SK-N-SH (cell line): ENCODE data around the gene MYO7A. TPM values are rescaled to one million over a fixed set of nuclear protein-coding genes. Genes with fewer than 3 reads are reported as not detected.

Source experiments
- CTCF ChIA-PET: fragments of 300-600, 350-600 bp; formaldehyde crosslinking; extraction: SDS; loops from one replicate; lab custom pipeline; 2021; lab: Yijun Ruan, JAX
- POLR2A ChIA-PET: fragments of 350-600 bp; sonication (Branson Sonifier 250); formaldehyde crosslinking; extraction: SDS; loops from one replicate; lab custom pipeline; 2020; ENCODE audit warnings: antibody characterized with exemption, inconsistent platforms; lab: Yijun Ruan, JAX
- DNase-seq: peaks from one replicate; pipeline ENCODE4 v3.0.0; 2012
- H2AFZ ChIP-seq: fragments of 200-600 bp; sonication (generic); 2 replicates; pipeline ENCODE4 v1.8.1; 2016; ENCODE audit warnings: antibody characterized with exemption, mild to moderate bottlenecking, low read depth
- H3F3A ChIP-seq: fragments of 200-600 bp; sonication (generic); replicated peaks from 2 replicates; pipeline ENCODE3; 2016; ENCODE audit warnings: antibody characterized with exemption, mild to moderate bottlenecking; ENCODE audit not compliant: insufficient read depth
- H3K27ac ChIP-seq, 2 experiments: fragments of 200-500 bp in 1 of 2; fragments of 200-600 bp in 1 of 2; sonication (Bioruptor generic) in 1 of 2; sonication (generic), shearing (Covaris generic) in 1 of 2; 2 replicates each; pipeline versions ENCODE4 v1.5.1 to v1.6.1; 2014 to 2016; ENCODE audit warnings: low read depth in 2 of 2, inconsistent platforms in 1 of 2, low read length in 1 of 2, mild to moderate bottlenecking in 1 of 2, mixed read lengths in 1 of 2
- H3K27me3 ChIP-seq: fragments of 200-600 bp; sonication (generic), shearing (Covaris generic); 2 replicates; pipeline ENCODE4 v1.6.1; 2016; ENCODE audit warnings: mixed run types; ENCODE audit not compliant: insufficient read depth
- H3K36me3 ChIP-seq, 2 experiments: fragments of 200-500 bp in 1 of 2; fragments of 200-600 bp in 1 of 2; sonication (Bioruptor generic) in 1 of 2; sonication (generic) in 1 of 2; replicated peaks in 1 of 2; 2 replicates each; pipeline versions ENCODE3 to v1.5.1; 2014 to 2016; ENCODE audit warnings: low read length in 1 of 2, mild to moderate bottlenecking in 1 of 2; ENCODE audit not compliant: insufficient read depth in 2 of 2, control insufficient read depth in 1 of 2
- H3K4me1 ChIP-seq, 2 experiments: fragments of 200-500 bp in 1 of 2; fragments of 200-600 bp in 1 of 2; sonication (Bioruptor generic) in 1 of 2; sonication (generic), shearing (Covaris generic) in 1 of 2; 2 replicates each; pipeline versions ENCODE4 v1.5.1 to v1.6.1; 2014 to 2016; ENCODE audit warnings: low read depth in 1 of 2, low read length in 1 of 2, mixed run types in 1 of 2; ENCODE audit not compliant: insufficient read depth in 2 of 2, control insufficient read depth in 1 of 2
- H3K4me2 ChIP-seq: fragments of 200-600 bp; sonication (generic), shearing (Covaris generic); 2 replicates; pipeline ENCODE4 v1.6.1; 2017; ENCODE audit warnings: mixed run types
- H3K4me3 ChIP-seq, 2 experiments: fragments of 200-500 bp in 1 of 2; fragments of 200-600 bp in 1 of 2; sonication (Bioruptor generic) in 1 of 2; sonication (generic), shearing (Covaris generic) in 1 of 2; 2 replicates each; pipeline versions ENCODE4 v1.5.1 to v1.8.1; 2014 to 2016; ENCODE audit warnings: low read depth in 2 of 2, inconsistent platforms in 1 of 2, low read length in 1 of 2, mild to moderate bottlenecking in 1 of 2, mixed read lengths in 1 of 2, moderate library complexity in 1 of 2
- H3K79me2 ChIP-seq: fragments of 200-600 bp; sonication (generic); 2 replicates; pipeline ENCODE4 v1.8.1; 2017; ENCODE audit warnings: mild to moderate bottlenecking; ENCODE audit not compliant: insufficient read depth
- H3K9ac ChIP-seq: fragments of 200-600 bp; sonication (generic); 2 replicates; pipeline ENCODE4 v1.6.1; 2017; ENCODE audit warnings: mixed run types
- H3K9me2 ChIP-seq: fragments of 200-600 bp; sonication (generic); 2 replicates; pipeline ENCODE4 v1.6.1; 2017; ENCODE audit warnings: mixed run types
- H3K9me3 ChIP-seq: fragments of 200-600 bp; sonication (generic); 2 replicates; pipeline ENCODE4 v1.6.1; 2017; ENCODE audit warnings: mixed run types, mild to moderate bottlenecking, moderate library complexity
- H4K20me1 ChIP-seq: fragments of 200-600 bp; sonication (generic); 2 replicates; pipeline ENCODE4 v1.6.1; 2017; ENCODE audit warnings: mild to moderate bottlenecking, mixed run types; ENCODE audit not compliant: insufficient read depth
- CHD2 ChIP-seq: fragments of 150-350 bp; IDR thresholded peaks from 2 replicates; pipeline ENCODE4 v1.6.1; 2018; ENCODE audit warnings: low read length; ENCODE audit not compliant: partially characterized antibody
- EP300 ChIP-seq, 2 experiments: IDR thresholded peaks; 2 replicates each; pipeline versions ENCODE4 v1.4.0 to v1.6.1; 2012; ENCODE audit warnings: borderline replicate concordance in 1 of 2, low read depth in 1 of 2, low read length in 1 of 2
- EZH2phosphoT487 ChIP-seq: fragments of 200-600 bp; sonication (generic); IDR thresholded peaks from 2 replicates; pipeline ENCODE4 v1.6.1; 2017; ENCODE audit warnings: low read depth, mixed run types, mild to moderate bottlenecking, antibody characterized with exemption, moderate library complexity, borderline replicate concordance
- FOXM1 ChIP-seq: IDR thresholded peaks from 2 replicates; pipeline ENCODE4 v1.4.0; 2012; ENCODE audit warnings: low read depth, mild to moderate bottlenecking
- GABPA ChIP-seq: IDR thresholded peaks from 2 replicates; pipeline ENCODE4 v1.4.0; 2012; ENCODE audit warnings: low read depth, mild to moderate bottlenecking
- JUND ChIP-seq: IDR thresholded peaks from 2 replicates; pipeline ENCODE4 v1.4.0; 2012
- MXI1 ChIP-seq: IDR thresholded peaks from 2 replicates; pipeline ENCODE4 v1.6.1; 2012; ENCODE audit warnings: mild to moderate bottlenecking, low read depth, low read length, improper control_type of control experiment
- NFIC ChIP-seq: IDR thresholded peaks from 2 replicates; pipeline ENCODE4 v1.4.0; 2012; ENCODE audit warnings: borderline replicate concordance
- NRF1 ChIP-seq: IDR thresholded peaks from 2 replicates; pipeline ENCODE4 v1.6.1; 2012; ENCODE audit warnings: low read depth, mild to moderate bottlenecking, low read length
- POLR2AphosphoS5 ChIP-seq: IDR thresholded peaks from 2 replicates; pipeline ENCODE4 v1.6.1; 2012; ENCODE audit warnings: low read depth, low read length
- RAD21 ChIP-seq: IDR thresholded peaks from 2 replicates; pipeline ENCODE4 v1.6.1; 2012; ENCODE audit warnings: mild to moderate bottlenecking, low read length
- RFX5 ChIP-seq: IDR thresholded peaks from 2 replicates; pipeline ENCODE4 v1.6.1; 2012; ENCODE audit warnings: mild to moderate bottlenecking, improper control_type of control experiment, low read length
- RXRA ChIP-seq: IDR thresholded peaks from 2 replicates; pipeline ENCODE4 v1.4.0; 2012; ENCODE audit warnings: low read depth, mild to moderate bottlenecking, borderline replicate concordance
- SMC3 ChIP-seq: IDR thresholded peaks from 2 replicates; pipeline ENCODE4 v1.6.1; 2012; ENCODE audit warnings: low read depth, low read length, improper control_type of control experiment
- USF1 ChIP-seq: IDR thresholded peaks from 2 replicates; pipeline ENCODE4 v1.4.0; 2012; ENCODE audit warnings: low read depth, borderline replicate concordance
- WGBS: methylation state at CpG from one replicate; pipeline ENCODE4 v1.1.6; 2017; ENCODE audit warnings: low lambda C conversion rate; 5-methylcytosine and 5-hydroxymethylcytosine counted together
- polyA plus RNA-seq, 3 experiments: library from polyadenylated mRNA; depleted of rRNA; stranded (reverse); fragments of >200 nt; gene quantifications; 2 replicates each; pipeline ENCODE4 v1.2.3, GENCODE V29; 2012
- TF ChIP-seq, protein P1 (sequence below): IDR thresholded peaks from 2 replicates; pipeline ENCODE4 v1.4.0; 2012; ENCODE audit warnings: low read depth, borderline replicate concordance
- TF ChIP-seq, protein P2 (sequence below): IDR thresholded peaks from 2 replicates; pipeline ENCODE4 v1.6.1; 2012; ENCODE audit warnings: mild to moderate bottlenecking, low read depth, low read length, moderate library complexity
- TF ChIP-seq, protein P3 (sequence below): fragments of 200-600 bp; sonication (generic); IDR thresholded peaks from 2 replicates; pipeline ENCODE4 v1.6.1; 2017; ENCODE audit warnings: antibody characterized with exemption, mild to moderate bottlenecking, moderate library complexity

MYO7A gene
- polyA plus RNA-seq, 1 of the 3 experiments (the other 2 are of a cell fraction) = 0.08 TPM

DNA sequence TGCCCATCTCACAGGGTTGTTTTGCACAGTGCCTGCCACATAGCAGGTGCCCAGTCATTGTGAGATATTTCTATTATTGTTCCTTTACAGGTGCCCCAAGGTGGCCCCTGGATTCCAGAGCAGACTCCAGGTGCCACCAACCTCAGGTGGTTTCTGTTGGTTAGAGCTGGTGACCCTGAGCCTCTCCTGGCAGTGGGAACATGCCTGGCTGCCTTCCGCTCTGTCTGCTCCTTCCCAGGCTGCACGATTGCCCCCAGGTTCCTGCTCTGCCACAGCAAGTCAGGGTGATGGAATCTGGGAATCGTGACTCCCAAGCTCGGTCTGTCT lies 38.0 kb upstream of the MYO7A start:
- no peak overlapping the region for H2AFZ ChIP-seq
- H4K20me1 ChIP-seq = peaks cover 21% of the 10 kb centered on the region
- no peak overlapping the region for H3K4me3 ChIP-seq
- no peak for DNase-seq
- no peak overlapping the region for H3K4me2 ChIP-seq
- no peaks in the 10 kb centered on the region for H3K9me3 ChIP-seq
- peaks cover 0 to 9% of the 10 kb centered on the region in 2 experiments; a peak in 1 of 4 replicates for H3K4me1 ChIP-seq
- TF ChIP-seq GABPA (no peak), RXRA (no peak), MXI1 (no peak), RAD21 (no peak), SMC3 (no peak), NRF1 (no peak)
- TF ChIP-seq, protein P1, sequence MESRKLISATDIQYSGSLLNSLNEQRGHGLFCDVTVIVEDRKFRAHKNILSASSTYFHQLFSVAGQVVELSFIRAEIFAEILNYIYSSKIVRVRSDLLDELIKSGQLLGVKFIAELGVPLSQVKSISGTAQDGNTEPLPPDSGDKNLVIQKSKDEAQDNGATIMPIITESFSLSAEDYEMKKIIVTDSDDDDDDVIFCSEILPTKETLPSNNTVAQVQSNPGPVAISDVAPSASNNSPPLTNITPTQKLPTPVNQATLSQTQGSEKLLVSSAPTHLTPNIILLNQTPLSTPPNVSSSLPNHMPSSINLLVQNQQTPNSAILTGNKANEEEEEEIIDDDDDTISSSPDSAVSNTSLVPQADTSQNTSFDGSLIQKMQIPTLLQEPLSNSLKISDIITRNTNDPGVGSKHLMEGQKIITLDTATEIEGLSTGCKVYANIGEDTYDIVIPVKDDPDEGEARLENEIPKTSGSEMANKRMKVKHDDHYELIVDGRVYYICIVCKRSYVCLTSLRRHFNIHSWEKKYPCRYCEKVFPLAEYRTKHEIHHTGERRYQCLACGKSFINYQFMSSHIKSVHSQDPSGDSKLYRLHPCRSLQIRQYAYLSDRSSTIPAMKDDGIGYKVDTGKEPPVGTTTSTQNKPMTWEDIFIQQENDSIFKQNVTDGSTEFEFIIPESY = no peak
- TF ChIP-seq, protein P2, sequence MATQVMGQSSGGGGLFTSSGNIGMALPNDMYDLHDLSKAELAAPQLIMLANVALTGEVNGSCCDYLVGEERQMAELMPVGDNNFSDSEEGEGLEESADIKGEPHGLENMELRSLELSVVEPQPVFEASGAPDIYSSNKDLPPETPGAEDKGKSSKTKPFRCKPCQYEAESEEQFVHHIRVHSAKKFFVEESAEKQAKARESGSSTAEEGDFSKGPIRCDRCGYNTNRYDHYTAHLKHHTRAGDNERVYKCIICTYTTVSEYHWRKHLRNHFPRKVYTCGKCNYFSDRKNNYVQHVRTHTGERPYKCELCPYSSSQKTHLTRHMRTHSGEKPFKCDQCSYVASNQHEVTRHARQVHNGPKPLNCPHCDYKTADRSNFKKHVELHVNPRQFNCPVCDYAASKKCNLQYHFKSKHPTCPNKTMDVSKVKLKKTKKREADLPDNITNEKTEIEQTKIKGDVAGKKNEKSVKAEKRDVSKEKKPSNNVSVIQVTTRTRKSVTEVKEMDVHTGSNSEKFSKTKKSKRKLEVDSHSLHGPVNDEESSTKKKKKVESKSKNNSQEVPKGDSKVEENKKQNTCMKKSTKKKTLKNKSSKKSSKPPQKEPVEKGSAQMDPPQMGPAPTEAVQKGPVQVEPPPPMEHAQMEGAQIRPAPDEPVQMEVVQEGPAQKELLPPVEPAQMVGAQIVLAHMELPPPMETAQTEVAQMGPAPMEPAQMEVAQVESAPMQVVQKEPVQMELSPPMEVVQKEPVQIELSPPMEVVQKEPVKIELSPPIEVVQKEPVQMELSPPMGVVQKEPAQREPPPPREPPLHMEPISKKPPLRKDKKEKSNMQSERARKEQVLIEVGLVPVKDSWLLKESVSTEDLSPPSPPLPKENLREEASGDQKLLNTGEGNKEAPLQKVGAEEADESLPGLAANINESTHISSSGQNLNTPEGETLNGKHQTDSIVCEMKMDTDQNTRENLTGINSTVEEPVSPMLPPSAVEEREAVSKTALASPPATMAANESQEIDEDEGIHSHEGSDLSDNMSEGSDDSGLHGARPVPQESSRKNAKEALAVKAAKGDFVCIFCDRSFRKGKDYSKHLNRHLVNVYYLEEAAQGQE = no peak
- ChIA-PET CTCF (interaction anchor here (0.9 to 9.5 kb wide), 17 partner anchors 9 to 283 kb away, joined by 3 to 218 read pairs (median 20); partner anchors contain the start of genes CAPN5 and OMP), POLR2A (interaction anchor here (1.3 kb wide), 1 partner anchor 17 kb away, joined by 4 read pairs; no protein-coding TSS in a partner anchor)
- H3K9me2 ChIP-seq = no peaks in the 10 kb centered on the region
- H3K36me3 ChIP-seq = peaks cover 3 to 5% of the 10 kb centered on the region in 2 experiments
- no CpG with 5 or more reads among the region's 4 CpGs for WGBS
- no peaks in the 10 kb centered on the region for H3K27me3 ChIP-seq
- H3K9ac ChIP-seq = no peak overlapping the region
- H3K27ac ChIP-seq = no peak overlapping the region
- H3F3A ChIP-seq = peaks cover 3% of the 10 kb centered on the region
- peaks cover 18% of the 10 kb centered on the region for H3K79me2 ChIP-seq

GRCh38 chr11:77090373-77091111 lies 37.5 kb upstream of the MYO7A start:
- H3K36me3 ChIP-seq = peaks cover 3 to 5% of the 10 kb centered on the region in 2 experiments
- peaks cover 3% of the 10 kb centered on the region for H3F3A ChIP-seq
- H3K4me3 ChIP-seq = no peak overlapping the region
- H3K4me2 ChIP-seq = no peak overlapping the region
- WGBS = 77% methylated on average over 12 of the region's 13 CpGs
- ChIA-PET CTCF (interaction anchor here (0.8 to 9.5 kb wide), 36 partner anchors 9 to 455 kb away, joined by 3 to 218 read pairs (median 5); partner anchors contain the start of genes CAPN5 and OMP), POLR2A (interaction anchor here (0.7 to 1.3 kb wide), 2 partner anchors 17 to 37 kb away, joined by 3 to 4 read pairs; no protein-coding TSS in a partner anchor)
- H3K79me2 ChIP-seq = peaks cover 18% of the 10 kb centered on the region
- no peak overlapping the region for H2AFZ ChIP-seq
- peaks cover 0 to 14% of the 10 kb centered on the region in 2 experiments; a peak in 1 of 4 replicates for H3K4me1 ChIP-seq
- H4K20me1 ChIP-seq = peaks cover 21% of the 10 kb centered on the region
- H3K9me2 ChIP-seq = no peaks in the 10 kb centered on the region
- H3K27me3 ChIP-seq = no peaks in the 10 kb centered on the region
- no peaks in the 10 kb centered on the region for H3K9me3 ChIP-seq
- H3K9ac ChIP-seq = no peak overlapping the region
- H3K27ac ChIP-seq = no peak overlapping the region
- no peak for DNase-seq
- TF ChIP-seq NFIC = no peak
- no peak for TF ChIP-seq EZH2phosphoT487
- TF ChIP-seq JUND = no peak
- TF ChIP-seq POLR2AphosphoS5 = no peak
- TF ChIP-seq RXRA = no peak
- no peak for TF ChIP-seq EP300 (IDR thresholded peaks at IDR 0.05; ENCODE audit: borderline replicate concordance in 1 of 2, low read depth in 1 of 2, low read length in 1 of 2)
- TF ChIP-seq SMC3 = no peak
- TF ChIP-seq CHD2 = no peak
- no peak for TF ChIP-seq FOXM1
- TF ChIP-seq, protein P3, sequence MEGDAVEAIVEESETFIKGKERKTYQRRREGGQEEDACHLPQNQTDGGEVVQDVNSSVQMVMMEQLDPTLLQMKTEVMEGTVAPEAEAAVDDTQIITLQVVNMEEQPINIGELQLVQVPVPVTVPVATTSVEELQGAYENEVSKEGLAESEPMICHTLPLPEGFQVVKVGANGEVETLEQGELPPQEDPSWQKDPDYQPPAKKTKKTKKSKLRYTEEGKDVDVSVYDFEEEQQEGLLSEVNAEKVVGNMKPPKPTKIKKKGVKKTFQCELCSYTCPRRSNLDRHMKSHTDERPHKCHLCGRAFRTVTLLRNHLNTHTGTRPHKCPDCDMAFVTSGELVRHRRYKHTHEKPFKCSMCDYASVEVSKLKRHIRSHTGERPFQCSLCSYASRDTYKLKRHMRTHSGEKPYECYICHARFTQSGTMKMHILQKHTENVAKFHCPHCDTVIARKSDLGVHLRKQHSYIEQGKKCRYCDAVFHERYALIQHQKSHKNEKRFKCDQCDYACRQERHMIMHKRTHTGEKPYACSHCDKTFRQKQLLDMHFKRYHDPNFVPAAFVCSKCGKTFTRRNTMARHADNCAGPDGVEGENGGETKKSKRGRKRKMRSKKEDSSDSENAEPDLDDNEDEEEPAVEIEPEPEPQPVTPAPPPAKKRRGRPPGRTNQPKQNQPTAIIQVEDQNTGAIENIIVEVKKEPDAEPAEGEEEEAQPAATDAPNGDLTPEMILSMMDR = no peak
- TF ChIP-seq RFX5 = no peak
- no peak for TF ChIP-seq USF1
